A673 (cell line): ENCODE measurements around the gene NLRP5. TPM values are rescaled to one million over a fixed set of nuclear protein-coding genes. Genes with fewer than 3 reads are reported as not detected.

Experiments used
- BruUV-seq: library from RNA; stranded (reverse); fragments of 400-500 nt; replicated peaks from 2 replicates; lab custom pipeline; 2021; lab: Mats Ljungman, UMichigan
- CTCF ChIA-PET: fragments of 300-600 bp; sonication (Branson Sonifier 250); formaldehyde crosslinking; loops from one replicate; lab custom pipeline; 2022; ENCODE audit warnings: antibody characterized with exemption; lab: Charles Lee
- POLR2A ChIA-PET: fragments of 300-600 bp; sonication (Branson Sonifier 250); formaldehyde crosslinking; loops from one replicate; lab custom pipeline; 2022; ENCODE audit warnings: antibody characterized with exemption; ENCODE audit not compliant: low non-redundant PET; lab: Charles Lee
- DNase-seq: peaks from one replicate; pipeline ENCODE4 v3.0.0-alpha.2; 2015; ENCODE audit warnings: low spot score
- H3K27ac ChIP-seq: fragments of 200-600 bp; sonication (generic); 2 replicates; pipeline ENCODE4 v1.5.1; 2016; ENCODE audit warnings: mixed run types, low read depth, mild to moderate bottlenecking, mixed read lengths, antibody characterized with exemption, low read length; ENCODE audit not compliant: poor library complexity, severe bottlenecking
- H3K27me3 ChIP-seq: fragments of 200-600 bp; sonication (generic); replicated peaks from 2 replicates; pipeline ENCODE4 v1.6.1; 2017; ENCODE audit warnings: mixed run types, low read depth, mild to moderate bottlenecking, mixed read lengths, antibody characterized with exemption, low read length; ENCODE audit not compliant: insufficient read depth, poor library complexity
- H3K36me3 ChIP-seq: fragments of 200-600 bp; sonication (generic); 2 replicates; pipeline ENCODE4 v1.6.1; 2016; ENCODE audit warnings: mixed run types, mild to moderate bottlenecking, mixed read lengths, antibody characterized with exemption, low read length; ENCODE audit not compliant: insufficient read depth, poor library complexity, severe bottlenecking
- H3K4me1 ChIP-seq: fragments of 200-600 bp; sonication (generic); 2 replicates; pipeline ENCODE4 v1.6.1; 2017; ENCODE audit warnings: mixed run types, mild to moderate bottlenecking, mixed read lengths, antibody characterized with exemption, low read length; ENCODE audit not compliant: insufficient read depth, poor library complexity, severe bottlenecking
- H3K4me3 ChIP-seq: fragments of 200-600 bp; sonication (generic); 2 replicates; pipeline ENCODE4 v1.5.1; 2016; ENCODE audit warnings: low read depth, mixed run types, mild to moderate bottlenecking, mixed read lengths, low read length; ENCODE audit not compliant: poor library complexity, severe bottlenecking
- H3K9me3 ChIP-seq: fragments of 200-600 bp; sonication (generic); 2 replicates; pipeline ENCODE4 v1.6.1; 2016; ENCODE audit warnings: mixed run types, low read depth, mild to moderate bottlenecking, mixed read lengths, antibody characterized with exemption, low read length; ENCODE audit not compliant: poor library complexity, severe bottlenecking
- EZH2 ChIP-seq: fragments of 200-600 bp; sonication (generic); IDR thresholded peaks from 2 replicates; pipeline ENCODE4 v1.6.1; 2017; ENCODE audit warnings: borderline replicate concordance, low read depth, mild to moderate bottlenecking, mixed read lengths, antibody characterized with exemption, low read length; ENCODE audit not compliant: poor library complexity, severe bottlenecking
- intact Hi-C: fragments of 100-400 bp; cut with micrococcal nuclease; formaldehyde crosslinking; loops from one replicate; pipeline ENCODE4 v1.10.0; 2022; ENCODE audit not compliant: unreplicated experiment
- total RNA-seq: library from RNA; stranded (reverse); gene quantifications from 2 replicates; pipeline ENCODE4 v1.2.3, GENCODE V29; 2021
- TF ChIP-seq, protein P1 (sequence below): fragments of 300-800, 200-600 bp; sonication (generic); conservative IDR thresholded peaks from 2 replicates; pipeline ENCODE4 v1.5.1; 2017; ENCODE audit warnings: low read depth, mild to moderate bottlenecking, antibody characterized with exemption, low read length, moderate library complexity, mixed read lengths

Gene NLRP5
- total RNA-seq, 1 experiment from 2014 or later: not detected

DNA sequence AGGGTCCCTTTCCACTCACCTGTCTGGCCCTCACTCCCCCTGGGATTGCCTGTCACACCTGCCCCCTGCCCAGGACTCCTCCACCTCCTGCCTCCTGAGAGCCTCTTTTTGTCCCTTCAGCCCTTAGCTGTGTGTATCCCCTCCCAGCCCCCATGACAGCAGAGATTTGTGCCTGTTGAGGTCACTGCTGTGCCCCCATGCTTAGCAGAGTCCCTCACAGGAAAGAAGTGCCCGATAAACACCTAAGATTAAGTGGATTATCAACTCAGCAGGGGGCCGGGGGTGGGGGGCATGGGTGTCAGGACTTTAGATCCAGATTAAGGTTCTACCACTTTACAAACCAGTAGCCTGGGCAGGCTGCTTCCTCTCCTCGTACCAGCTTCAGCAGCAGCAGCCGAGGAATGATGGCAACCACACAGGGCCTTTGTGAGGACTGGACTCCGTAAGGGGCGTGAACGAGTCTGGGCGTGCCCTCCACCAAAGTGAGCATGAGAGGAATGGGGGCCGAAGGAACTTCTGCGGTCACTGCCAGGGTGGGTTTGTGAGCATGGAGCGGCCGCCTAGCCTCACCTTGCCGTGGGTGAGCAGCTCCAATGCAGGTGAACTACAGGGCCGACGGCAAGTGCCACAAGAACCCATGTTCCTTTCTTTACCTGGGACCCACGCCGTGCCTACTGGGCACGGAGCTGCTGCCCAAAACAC lies 98.4 kb downstream of the NLRP5 start:
- CTCF ChIA-PET: no interaction called here

DNA sequence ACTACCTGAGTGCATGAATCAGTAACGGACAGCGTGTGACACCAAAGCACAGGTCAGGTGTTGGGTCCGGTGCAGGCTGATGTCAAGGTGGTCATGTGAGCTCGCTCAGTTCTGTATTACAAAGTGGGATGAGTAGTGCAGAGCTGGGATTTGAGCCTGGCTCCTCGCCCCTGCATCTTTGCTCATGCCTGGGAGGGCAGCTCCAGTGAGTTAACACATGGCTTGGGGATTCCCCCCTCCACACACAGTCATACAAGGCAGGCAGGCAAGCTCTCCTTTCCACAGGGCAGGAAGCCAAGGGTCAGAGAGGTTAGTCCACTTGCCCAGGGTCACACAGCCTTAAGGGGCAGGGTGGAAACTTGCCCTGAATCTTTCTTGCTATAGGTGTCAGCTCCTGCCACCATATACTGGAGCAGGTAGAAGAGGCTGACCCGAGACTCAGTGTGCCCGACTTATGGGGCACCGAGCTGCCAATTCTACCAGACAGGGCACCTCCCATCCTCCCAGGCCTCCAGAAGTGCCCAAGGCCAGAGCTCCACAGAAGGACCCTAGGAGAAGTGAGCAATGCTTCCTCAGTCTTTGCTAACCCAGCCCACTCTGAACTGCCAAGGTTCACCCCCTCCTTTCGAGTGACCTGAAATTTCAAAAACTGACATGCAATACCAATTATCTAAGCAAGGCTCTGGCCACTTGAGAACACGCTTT lies 99.1 kb downstream of the NLRP5 start:
- intact Hi-C loops: no loop called here
- Histone ChIP-seq H3K27me3 (no peaks in the 10 kb centered on the region), H3K4me1 (peaks cover 3% of the 10 kb centered on the region), H3K4me3 (no peak overlapping the region), H3K9me3 (no peaks in the 10 kb centered on the region), H3K36me3 (no peaks in the 10 kb centered on the region), H3K27ac (no peak overlapping the region)
- CTCF ChIA-PET: no interaction called here
- DNase-seq: no peak
- POLR2A ChIA-PET: no interaction called here
- no TSS peak for BruUV-seq
- no peak for TF ChIP-seq EZH2
- TF ChIP-seq, protein P1, sequence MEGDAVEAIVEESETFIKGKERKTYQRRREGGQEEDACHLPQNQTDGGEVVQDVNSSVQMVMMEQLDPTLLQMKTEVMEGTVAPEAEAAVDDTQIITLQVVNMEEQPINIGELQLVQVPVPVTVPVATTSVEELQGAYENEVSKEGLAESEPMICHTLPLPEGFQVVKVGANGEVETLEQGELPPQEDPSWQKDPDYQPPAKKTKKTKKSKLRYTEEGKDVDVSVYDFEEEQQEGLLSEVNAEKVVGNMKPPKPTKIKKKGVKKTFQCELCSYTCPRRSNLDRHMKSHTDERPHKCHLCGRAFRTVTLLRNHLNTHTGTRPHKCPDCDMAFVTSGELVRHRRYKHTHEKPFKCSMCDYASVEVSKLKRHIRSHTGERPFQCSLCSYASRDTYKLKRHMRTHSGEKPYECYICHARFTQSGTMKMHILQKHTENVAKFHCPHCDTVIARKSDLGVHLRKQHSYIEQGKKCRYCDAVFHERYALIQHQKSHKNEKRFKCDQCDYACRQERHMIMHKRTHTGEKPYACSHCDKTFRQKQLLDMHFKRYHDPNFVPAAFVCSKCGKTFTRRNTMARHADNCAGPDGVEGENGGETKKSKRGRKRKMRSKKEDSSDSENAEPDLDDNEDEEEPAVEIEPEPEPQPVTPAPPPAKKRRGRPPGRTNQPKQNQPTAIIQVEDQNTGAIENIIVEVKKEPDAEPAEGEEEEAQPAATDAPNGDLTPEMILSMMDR: no peak

More for the DNA sequence above, 98.4 kb downstream of the NLRP5 start:
- no peak for TF ChIP-seq EZH2
- TF ChIP-seq, protein P1: no peak
- no peak overlapping the region for H3K27ac ChIP-seq
- POLR2A ChIA-PET: no interaction called here
- no peaks in the 10 kb centered on the region for H3K27me3 ChIP-seq
- no peak for DNase-seq
- H3K4me1 ChIP-seq: peaks cover 4% of the 10 kb centered on the region
- no peak overlapping the region for H3K4me3 ChIP-seq
- no peaks in the 10 kb centered on the region for H3K36me3 ChIP-seq
- no peaks in the 10 kb centered on the region for H3K9me3 ChIP-seq
- intact Hi-C loops: no loop called here
- BruUV-seq: no TSS peak

DNA sequence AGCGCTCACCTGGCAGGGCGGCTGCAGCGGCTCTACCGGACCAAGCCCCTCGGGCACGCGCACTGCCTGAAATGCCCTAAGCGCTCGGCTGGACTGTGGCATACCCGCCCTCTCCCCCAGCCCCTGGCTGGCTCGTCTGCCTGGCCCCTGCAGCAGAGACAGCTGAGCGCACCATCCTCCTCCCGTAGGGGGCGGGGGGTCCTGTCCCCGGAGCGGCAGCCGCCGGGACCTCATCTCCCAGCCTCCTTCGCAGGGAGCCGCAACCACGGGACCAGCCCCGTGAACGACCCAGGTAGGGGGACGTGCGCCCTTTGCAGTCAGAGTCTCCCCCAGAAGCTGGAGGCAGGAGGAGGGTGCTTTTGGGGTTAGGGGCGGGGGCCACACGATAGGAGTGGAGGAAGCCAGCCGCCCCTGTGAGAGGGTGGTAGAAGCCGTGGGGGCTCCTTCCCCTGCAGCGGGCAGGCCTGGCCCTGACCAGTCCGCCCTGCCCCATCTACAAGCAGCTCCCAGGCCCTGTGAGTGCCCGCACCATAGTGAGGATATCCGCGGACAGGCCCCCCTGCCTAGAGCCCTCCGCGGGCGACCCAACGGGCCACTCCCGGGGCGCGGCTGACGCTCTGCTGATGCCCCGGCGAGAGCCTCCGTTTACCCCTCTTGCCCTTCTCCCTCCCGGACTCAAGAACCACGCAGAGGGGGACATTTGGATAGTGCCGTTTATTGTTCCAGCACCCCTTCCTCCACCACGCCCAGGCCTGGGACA lies 100.3 kb downstream of the NLRP5 start:
- TF ChIP-seq EZH2: no peak
- TF ChIP-seq, protein P1: no peak
- no peak overlapping the region for H3K4me3 ChIP-seq
- no peak overlapping the region for H3K27ac ChIP-seq
- BruUV-seq: no TSS peak
- no peaks in the 10 kb centered on the region for H3K36me3 ChIP-seq
- POLR2A ChIA-PET: no interaction called here
- peaks cover 9% of the 10 kb centered on the region for H3K4me1 ChIP-seq
- H3K9me3 ChIP-seq: no peaks in the 10 kb centered on the region
- intact Hi-C loops: no loop called here
- no peaks in the 10 kb centered on the region for H3K27me3 ChIP-seq
- DNase-seq: no peak
- CTCF ChIA-PET: no interaction called here
